ENCODE measurements around the gene MCUB. TPM values are rescaled to one million over a fixed set of nuclear protein-coding genes. Genes with fewer than 3 reads are reported as not detected.

Gene MCUB
- 25.4 and 32.7 TPM in 2 replicates for total RNA-seq

DNA sequence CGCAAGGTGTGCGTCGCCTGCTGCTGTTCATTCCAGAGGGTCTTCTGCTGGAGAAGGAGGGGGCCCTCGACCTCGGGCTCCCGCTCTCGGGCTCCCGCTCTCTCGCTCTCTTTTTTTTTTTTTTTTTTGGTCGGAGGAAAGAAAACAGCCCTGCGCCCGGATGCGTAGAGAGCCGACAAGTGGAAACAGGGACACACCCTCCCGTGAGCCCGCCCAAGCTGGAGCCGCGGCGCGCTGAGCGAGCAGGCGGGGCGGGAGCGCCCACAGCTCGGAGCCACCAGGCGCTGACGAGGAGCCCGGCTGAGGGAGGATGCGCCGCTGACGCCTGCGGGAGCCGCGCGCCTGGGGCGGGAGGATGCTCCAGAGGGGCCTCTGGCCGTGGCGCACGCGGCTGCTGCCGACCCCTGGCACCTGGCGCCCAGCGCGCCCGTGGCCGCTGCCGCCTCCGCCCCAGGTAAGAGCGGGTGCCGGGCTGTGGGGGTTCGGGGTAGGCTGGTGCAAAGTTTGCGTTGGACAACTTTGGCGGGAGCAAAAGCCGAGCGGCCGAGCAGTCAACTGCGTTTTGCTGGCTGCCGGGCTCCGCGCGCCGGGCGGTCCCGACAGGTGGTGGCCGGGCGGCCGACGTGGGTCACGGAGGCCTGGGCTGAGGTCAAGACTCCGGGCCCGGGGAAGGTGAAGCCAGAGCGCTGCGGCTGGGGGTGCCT is at the start of gene MCUB:
MCUB (plus strand) TSS at position 264 of the 704 bp plus-strand sequence; CDS start at position 356, 92 bp downstream.

GRCh38 chr4:109702950-109703663 is 143.1 kb downstream of the MCUB start, which contains the start of gene CASP6:
CASP6 (minus strand) TSS chr4:109703445; CDS start chr4:109703395, 50 bp downstream.

GRCh38 chr4:109729718-109730618 is 169.9 kb downstream of the MCUB start, which contains the start of gene PLA2G12A:
PLA2G12A (minus strand) TSS chr4:109730070; CDS start chr4:109729809, 261 bp downstream.

Small RNAs within 50 kb of the gene (small RNA-seq; reads per million reads assigned to genes)
- not detected for gene HIGD1AP14

Other genes with a start within 250 kb of the MCUB start
- 18.0 and 20.3 TPM in 2 replicates for gene SEC24B, start 126.4 kb upstream of the MCUB start, total RNA-seq
- gene CASP6, start 143.2 kb downstream of the MCUB start, total RNA-seq: 8.8 and 12.7 TPM in 2 replicates
- gene PLA2G12A, start 169.8 kb downstream of the MCUB start, total RNA-seq: 12.9 and 13.9 TPM in 2 replicates
- 0.73 TPM in 1 of 2 replicates, not detected in the other for gene CFI, start 241.8 kb downstream of the MCUB start, total RNA-seq